T47D (cell line): Measurements from ENCODE around the gene TRABD.

Experiments used
- DNase-seq, 2 experiments: peaks; one replicate each; pipeline versions ENCODE4 v3.0.0 to v3.0.0-alpha.2; 2011 to 2012; ENCODE audit warnings: low read depth in 1 of 2, low spot score in 1 of 2
- JUND ChIP-seq: IDR thresholded peaks from 2 replicates; pipeline ENCODE4 v1.6.1; 2012; ENCODE audit warnings: low read depth
- in situ Hi-C: cut with HindIII; loops from 2 replicates; pipeline ENCODE4 v1.10.0; 2016; ENCODE audit warnings: low sequenced_read_pairs, low pct_unique_long_range_greater_than_20kb

Gene TRABD

DNA sequence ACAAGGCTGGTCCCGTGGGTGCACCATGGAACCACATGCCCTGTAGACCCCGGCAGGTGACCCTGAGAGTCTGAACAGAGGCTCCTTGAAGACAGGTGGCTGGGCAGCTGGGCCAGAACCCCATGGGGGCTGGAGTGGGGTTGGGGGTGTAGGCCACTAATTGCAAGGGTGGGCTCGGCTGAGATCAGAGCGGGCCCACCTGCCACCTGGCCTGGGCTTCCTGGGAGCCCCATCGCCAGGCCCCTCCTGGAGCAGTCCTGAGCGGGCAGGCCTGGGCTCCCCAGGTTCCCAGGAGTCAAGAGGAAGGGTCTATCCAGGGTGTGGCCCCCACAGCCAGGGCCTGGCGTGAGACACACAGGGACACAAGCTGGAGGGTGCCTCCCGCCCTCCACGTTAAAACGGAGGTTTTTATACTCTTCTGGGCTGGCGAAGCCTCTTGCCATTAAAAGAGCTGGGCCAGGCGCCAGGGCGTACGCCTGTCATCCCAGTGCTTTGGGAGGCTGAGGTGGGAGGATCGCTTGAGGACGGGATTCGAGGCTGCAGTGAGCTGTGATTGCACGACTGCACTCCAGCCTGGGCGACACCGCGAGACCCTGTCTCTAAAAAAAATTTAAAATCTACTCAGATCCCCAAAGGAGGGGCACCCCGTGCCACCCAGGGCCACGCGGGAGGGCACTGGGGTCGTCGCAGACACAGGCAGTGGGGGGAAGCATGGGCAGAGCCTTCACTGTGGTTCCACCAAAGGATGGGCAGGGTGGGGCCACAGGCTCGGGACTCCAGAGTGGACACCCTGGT, 4.8 kb upstream of the TRABD start:
- in situ Hi-C loops: no loop called here
- DNase-seq: no peak
- no peak for TF ChIP-seq JUND

DNA sequence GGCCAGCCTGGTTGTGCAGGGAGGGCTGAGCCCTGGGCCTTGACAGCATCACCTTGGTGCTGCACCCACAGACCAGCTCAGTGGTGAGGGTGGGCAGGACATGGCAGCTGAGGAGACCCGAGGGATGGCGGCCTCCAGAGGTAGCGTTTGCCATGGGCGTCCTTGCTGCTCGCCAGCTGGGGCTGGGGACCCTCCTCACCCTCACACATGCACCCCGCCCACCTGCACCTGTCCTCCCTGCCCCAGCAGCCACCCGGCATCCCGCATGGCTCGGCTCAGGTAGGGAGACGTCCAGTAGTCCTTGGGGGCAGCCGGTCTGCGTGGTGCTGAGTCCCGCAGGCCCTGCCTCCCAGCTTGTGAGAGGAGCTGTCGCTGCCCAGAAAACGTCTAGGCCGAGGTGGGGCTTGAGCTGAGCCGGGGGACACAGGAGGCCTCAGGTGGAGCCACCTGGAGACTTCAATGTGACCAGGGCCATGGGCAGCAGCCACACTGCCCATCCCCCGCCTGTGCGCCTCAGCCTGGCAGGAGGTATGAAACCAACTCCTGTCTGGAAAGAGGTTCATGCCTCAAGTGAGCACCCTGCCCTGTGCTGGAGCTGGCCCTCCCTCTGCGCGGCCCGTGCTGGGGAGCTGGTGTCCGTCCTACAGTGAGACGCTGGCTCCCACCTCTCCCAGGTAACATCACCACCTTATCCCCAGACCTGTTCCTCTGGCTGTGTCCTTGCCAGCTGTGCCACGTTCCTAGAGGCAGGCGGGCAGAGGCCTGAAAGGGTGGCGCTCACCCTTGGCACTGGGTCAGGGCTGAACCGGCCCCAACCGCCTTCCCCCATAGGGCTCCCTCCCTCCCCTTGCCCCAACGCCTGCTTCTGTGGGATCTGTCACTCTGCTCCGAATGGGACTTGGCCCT, 3.3 kb upstream of the TRABD start:
- DNase-seq: peak; percentile 60 to 93
- in situ Hi-C loops: no loop called here
- no peak for TF ChIP-seq JUND

DNA sequence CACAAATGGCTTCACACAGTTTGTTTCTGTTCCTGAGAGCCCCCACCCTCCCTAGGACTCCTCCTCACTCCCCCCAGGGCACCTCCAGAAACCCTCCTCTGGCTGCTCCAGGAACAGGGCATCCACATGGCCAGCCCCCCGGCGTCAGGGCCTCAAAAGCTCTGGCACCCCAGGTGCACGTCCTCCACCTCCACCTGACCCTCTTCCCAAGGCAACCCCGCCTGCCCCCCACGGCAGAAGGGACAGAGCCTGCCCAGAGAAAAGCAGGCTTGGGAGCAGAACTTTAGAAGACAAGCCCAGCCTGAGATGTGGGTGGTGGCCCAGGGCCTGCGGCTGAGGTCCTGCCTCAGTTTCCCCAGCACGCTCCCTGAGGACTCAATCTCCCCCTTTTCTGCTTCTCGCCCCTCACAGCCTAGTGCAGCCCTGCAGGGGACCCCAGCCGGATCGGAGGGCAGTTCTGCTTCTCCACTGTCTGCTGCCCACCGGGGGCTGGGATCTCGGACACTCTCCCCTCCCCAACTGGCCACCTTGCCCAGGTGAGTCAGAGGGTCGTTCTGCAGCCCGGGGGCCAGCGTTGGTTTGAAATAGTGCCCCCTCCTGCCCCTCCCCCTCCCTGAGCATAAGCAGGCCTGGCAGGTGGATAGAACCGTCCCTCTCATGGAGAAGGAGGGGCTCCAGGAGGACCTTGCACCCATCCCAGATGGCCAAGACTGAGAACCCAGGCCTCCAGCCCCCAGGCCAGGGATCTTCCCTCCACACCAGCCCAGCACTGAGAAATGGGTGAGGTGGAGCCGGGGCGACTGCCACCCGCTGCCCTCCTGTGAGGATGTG, 2.4 kb upstream of the TRABD start:
- DNase-seq: no peak
- in situ Hi-C loops: no loop called here
- TF ChIP-seq JUND: no peak

DNA sequence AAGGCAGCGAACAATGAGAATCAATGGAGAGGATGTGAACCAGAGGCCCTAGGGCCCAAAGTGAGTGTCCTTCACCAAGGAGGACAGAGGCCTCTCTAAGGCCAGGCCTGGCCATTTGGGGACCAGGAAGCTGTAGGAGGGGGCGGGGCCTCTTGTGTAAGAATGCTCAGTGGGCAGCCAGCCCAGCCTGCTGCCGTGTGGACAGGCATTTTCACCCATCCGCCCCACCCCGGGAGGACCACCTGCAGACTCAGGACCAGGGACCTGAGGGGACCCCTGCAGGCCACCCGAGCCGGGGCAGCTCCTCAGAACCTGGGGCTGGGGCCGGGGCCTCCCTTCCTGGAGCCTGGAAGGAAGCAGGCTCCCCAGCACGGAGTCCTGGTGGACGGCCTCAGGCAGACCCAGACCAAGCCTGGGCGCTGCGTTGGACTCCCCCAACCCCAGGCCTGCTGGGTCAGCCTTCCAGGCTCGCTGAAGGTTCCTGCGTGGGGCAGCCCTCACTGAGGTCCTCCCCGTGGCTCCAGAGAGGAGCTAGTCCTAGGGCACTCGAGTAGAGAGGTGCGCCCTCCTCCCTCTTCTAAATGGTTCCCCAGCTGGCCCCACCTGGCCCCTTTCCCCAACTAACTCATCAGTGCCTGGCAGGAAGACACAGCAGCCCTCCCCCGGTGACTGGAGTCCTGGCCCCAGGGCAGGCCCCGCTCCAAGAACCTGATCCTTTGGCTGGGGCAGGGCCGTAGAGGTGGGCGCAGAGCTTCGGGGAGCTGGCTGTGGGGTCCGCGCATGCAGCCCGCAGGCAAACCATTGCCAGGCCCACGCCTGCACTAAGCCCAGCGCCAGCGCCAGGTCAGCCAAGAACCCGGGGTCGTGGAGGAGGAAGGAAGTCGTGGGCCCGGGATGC, 1.5 kb upstream of the TRABD start:
- peak; percentile 62 to 72 for DNase-seq
- in situ Hi-C loops: no loop called here
- TF ChIP-seq JUND: no peak

DNA sequence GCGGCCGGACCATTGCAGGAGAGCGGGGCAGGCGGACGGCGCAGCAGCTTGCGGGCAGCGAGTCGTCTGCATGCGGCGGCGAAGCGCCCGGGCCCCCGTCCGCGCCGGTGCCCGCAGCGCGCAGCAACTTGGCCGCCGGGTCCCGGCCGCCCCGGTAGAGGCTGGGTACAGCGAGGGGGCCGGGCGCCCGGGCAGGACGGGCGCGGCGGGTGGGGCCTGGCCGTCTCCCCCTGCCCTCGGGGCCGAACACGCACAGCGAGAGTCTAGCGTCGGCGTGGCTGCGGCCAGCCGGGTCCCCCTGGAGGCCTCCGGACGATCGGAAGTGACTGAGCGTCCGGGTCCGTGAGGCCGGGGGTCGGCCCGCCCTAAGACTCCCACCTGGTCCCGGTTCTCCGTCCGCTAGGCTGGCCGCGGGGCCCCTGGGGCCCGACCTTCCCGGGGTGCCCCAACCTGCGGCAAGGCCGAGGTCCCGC, 775 bp upstream of the TRABD start:
- TF ChIP-seq JUND: no peak
- in situ Hi-C loops: no loop called here
- no peak for DNase-seq

DNA sequence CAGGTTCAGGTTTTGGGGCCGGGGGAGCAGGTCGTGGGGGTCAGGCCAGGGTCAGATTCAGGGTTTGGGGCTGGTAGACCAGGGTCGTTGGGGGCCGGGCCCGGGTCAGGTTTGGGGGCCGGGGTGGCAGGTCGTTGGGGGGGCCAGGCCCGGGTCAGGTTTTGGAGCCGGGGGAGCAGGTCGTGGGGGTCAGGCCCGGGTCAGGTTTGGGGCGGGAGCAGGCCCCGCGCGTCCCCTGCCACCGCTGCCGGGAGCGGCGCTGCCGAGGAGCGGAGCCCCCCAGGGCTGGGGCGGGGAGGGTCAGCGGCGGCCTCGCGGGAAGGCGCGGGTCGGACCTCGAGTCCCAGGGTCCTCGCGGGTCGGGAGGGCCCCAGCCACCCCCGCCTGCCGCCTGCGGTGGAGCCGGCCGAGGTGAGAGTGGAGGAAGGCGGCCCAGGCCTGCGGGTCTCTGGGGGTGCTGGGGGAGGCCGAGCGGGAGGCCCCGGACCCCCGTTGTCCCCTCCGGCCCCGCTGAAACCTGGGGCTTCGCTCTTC, 535 bp downstream of the TRABD start:
- no peak for DNase-seq
- in situ Hi-C loops: no loop called here
- TF ChIP-seq JUND: no peak

DNA sequence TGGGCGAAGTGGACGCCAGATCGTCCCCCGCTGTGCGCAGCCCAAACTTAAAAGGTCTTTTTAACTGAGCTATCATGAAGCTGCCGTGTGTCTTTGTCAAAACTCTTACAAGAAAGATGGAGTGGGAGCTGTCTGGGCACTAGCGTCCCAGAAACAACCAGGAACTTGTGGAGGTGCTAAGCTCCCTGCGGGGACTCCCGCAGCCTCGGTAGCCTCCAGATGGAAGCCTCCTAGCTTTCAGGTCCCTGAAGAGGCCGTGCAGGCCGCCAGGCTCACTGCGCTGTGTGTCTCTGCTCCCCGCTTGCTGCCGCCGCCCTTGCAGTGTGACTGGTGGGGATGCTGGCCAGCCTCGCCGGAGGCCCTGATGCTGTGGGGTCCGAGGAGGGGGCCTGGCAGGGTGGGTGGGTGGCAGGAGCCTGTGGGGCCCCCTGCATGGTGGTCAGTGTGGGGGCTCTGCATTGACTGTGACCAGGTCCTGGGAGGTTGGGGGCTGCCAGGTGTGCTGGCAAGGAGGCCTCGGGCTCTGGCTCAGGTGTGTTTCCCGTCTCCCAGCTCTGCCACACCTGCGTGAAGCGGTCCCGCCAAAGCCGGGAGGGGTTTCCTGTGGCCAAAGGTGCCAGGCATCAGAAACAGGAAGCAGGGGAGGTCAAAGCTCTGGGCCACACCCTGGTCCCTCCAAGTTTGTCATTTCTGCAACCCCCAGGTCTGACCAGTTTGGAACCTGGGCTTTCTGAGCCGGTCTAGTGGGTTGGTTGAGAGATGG, 1.2 kb downstream of the TRABD start:
- in situ Hi-C loops: no loop called here
- DNase-seq: no peak
- TF ChIP-seq JUND: no peak

DNA sequence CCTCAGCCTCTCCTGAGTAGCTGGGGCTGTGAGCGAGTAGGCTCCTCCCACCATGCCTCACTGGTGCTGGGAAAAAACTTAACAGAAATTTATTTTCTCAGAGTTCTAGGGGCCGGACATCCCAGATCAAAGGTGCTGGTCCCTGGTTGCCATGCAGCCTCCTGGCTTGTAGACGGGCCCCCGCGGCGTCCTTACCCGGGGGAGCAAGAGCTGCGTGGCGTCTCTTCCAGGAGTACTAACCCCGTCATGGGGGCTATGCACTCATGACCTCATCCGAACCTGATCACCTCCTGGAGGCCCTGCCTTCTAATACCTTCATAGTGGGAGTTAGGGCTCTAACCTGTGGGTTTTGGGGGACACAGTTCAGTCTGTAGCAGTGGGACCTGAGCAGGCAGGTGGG, 2.6 kb downstream of the TRABD start:
- in situ Hi-C loops: no loop called here
- no peak for DNase-seq
- TF ChIP-seq JUND: no peak

DNA sequence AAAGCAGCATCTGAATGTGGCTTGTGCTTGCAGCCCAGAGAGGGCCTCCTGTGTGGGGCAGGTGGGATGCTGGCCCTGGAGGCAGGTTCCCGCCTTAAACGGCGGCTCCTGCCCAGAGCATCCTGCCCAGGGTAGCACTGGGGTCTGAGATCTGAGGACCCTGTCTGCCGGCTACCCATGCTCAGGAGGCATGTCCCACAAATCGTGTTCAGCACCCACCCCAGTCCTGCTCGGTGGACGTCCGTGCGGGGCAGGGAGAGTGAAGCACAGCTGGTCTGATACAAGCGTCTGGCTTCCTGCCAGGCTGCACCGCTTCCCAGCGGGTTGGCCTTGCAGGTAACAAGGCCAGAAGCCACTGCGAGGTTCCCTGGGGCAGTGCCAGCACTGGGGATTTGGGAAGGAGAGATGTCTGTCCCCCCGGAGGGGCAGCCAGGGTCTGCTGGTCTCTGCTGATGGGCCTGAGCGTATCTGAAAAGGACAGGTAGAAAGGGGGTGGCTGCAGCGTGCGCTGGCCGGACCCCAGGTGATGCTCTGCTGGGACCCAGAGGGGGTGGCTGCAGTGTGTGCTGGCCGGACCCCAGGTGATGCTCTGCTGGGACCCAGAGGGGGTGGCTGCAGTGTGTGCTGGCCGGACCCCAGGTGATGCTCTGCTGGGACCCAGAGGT, 3.6 kb downstream of the TRABD start:
- no peak for TF ChIP-seq JUND
- in situ Hi-C loops: no loop called here
- DNase-seq: no peak

DNA sequence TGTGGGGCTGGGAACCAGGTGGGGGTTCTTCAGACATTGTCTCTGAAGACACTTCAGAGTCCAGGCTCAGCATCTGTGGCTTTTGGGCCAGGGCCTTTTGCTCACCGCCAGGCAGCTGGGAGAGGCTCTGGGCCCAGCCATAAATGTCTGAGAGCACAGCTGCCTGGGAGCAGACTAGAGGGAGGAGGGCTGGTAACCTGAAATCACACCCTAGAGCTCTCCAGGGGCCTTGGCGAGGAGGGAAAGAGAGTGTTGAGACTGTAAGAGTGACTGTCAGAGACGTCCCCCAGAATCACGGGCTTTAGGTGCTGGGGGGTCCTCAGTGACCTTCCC, 4.1 kb downstream of the TRABD start:
- no peak for TF ChIP-seq JUND
- in situ Hi-C loops: no loop called here
- DNase-seq: no peak
